HG03196 (cell line): ENCODE data around the gene ANP32E.

Experiments
- ATAC-seq: cut with Tn5 transposase; IDR thresholded peaks from one replicate; pipeline ENCODE4 v1.9.1; 2021; ENCODE audit not compliant: unreplicated experiment

ANP32E gene

GRCh38 chr1:150173141-150173585 is 62.7 kb downstream of the ANP32E start:
- ATAC-seq: no peak

DNA sequence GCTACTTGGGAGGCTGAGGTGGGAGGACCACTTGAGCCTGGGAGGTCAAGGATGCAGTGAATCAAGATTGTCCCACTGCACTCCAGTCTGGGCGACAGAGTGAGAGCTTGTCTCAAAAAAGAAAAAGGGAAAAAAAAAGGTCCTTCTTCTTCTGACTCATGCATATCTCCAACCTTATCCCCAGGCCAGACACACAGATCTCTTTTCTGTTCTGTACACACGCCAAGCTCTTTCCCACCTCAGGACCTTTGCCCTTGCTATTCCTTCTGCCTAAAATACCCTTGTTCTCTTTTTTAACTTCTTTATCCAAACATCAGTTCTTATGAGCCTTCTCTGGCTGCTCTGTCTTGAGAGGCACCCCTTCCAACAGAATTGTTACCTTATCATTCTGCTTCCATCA is 64.1 kb downstream of the ANP32E start:
- no peak for ATAC-seq

DNA sequence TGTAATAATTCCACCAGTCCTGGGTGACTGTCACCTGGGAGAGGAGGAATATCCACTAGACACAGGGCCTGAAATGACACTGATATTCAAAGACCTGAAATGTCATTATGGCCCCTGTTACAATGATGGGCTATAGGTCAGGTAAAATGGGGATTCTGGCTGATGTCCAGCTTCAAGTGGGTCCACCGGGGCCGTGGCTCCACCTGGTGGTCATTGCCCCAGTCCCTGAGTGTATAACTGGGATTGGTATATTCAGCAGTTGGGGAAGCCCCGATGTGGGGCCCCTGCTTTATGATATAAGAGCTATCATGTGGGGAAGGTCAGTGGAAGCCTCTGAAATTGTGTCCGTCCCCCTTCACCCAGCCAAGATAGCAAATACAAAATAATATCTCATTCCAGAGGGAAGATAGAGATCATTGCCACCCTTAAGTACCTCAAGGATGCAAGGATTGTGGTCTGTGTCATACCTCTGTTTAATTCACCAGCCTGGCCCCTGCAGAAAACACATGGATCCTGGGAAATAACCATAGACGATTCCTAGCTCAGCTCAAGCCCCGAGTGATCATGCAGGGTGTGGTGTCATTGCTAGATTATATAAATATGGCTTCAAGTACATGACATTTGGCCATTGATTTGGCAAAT is 66.8 kb downstream of the ANP32E start:
- ATAC-seq: no peak
